Measurements from ENCODE around the gene TMC2. TPM values are rescaled to one million over a fixed set of nuclear protein-coding genes. Genes with fewer than 3 reads are reported as not detected.

TMC2 gene
- total and polyA plus RNA-seq, 3 donors from 2014 or later, result 0.56 to 0.63 (median 0.59) TPM

- intact Hi-C loops (cut with DNase I; ENCODE audit: low total_unique reads), result no loop called here
- no peak for DNase-seq
- Histone ChIP-seq H3K4me1 (peaks cover 16% of the 10 kb centered on the region), H3K27me3 (no peaks in the 10 kb centered on the region), H3K36me3 (ENCODE audit: low read depth, missing control alignments) (no peaks in the 10 kb centered on the region), H3K27ac (no peak overlapping the region), H3K9me3 (no peaks in the 10 kb centered on the region), H3K4me3 (no peak overlapping the region)
- no peak for TF ChIP-seq CTCF (IDR thresholded peaks at IDR 0.05)
- TF ChIP-seq POLR2A (IDR thresholded peaks at IDR 0.05), result no peak
- 79 to 80% methylated on average over 2 of the region's 2 CpGs for WGBS, 2 donors
Measured at GRCh38 chr20:2541940-2542339, 5.6 kb downstream of the TMC2 start.

- DNase-seq, result no peak
- no peak overlapping the region for H3K4me3 ChIP-seq
- WGBS, 2 donors, result 86 to 89% methylated on average over 4 of the region's 4 CpGs
- intact Hi-C loops (cut with DNase I; ENCODE audit: low total_unique reads), result no loop called here
- no peaks in the 10 kb centered on the region for H3K36me3 ChIP-seq (ENCODE audit: low read depth, missing control alignments)
- peaks cover 16% of the 10 kb centered on the region for H3K4me1 ChIP-seq
- H3K27me3 ChIP-seq, result no peaks in the 10 kb centered on the region
- no peak overlapping the region for H3K27ac ChIP-seq
- no peaks in the 10 kb centered on the region for H3K9me3 ChIP-seq
- TF ChIP-seq POLR2A (IDR thresholded peaks at IDR 0.05) (no peak), CTCF (IDR thresholded peaks at IDR 0.05) (no peak)
Measured at GRCh38 chr20:2542361-2542760, 6.0 kb downstream of the TMC2 start.

GRCh38 chr20:2544211-2544610 lies 7.8 kb downstream of the TMC2 start:
- 51 to 84% methylated on average over 1 of the region's 1 CpG for WGBS, 2 donors
- no peaks in the 10 kb centered on the region for H3K27me3 ChIP-seq

GRCh38 chr20:2545594-2545993 lies 9.2 kb downstream of the TMC2 start:
- DNase-seq, result no peak
- no peak overlapping the region for H3K4me3 ChIP-seq
- H3K36me3 ChIP-seq (ENCODE audit: low read depth, missing control alignments), result no peaks in the 10 kb centered on the region
- no peaks in the 10 kb centered on the region for H3K4me1 ChIP-seq
- H3K27me3 ChIP-seq, result no peaks in the 10 kb centered on the region
- intact Hi-C loops (cut with DNase I; ENCODE audit: low total_unique reads), result no loop called here
- H3K9me3 ChIP-seq, result no peaks in the 10 kb centered on the region
- H3K27ac ChIP-seq, result no peak overlapping the region
- TF ChIP-seq CTCF (IDR thresholded peaks at IDR 0.05) (no peak), POLR2A (IDR thresholded peaks at IDR 0.05) (no peak)
- WGBS, 2 donors, result 76 to 87% methylated on average over 2 of the region's 2 CpGs

More at GRCh38 chr20:2544211-2544610, 7.8 kb downstream of the TMC2 start:
- TF ChIP-seq POLR2A (IDR thresholded peaks at IDR 0.05), result no peak
- no peak for TF ChIP-seq CTCF (IDR thresholded peaks at IDR 0.05)
- no peaks in the 10 kb centered on the region for H3K9me3 ChIP-seq
- no peak for DNase-seq
- peaks cover 5% of the 10 kb centered on the region for H3K4me1 ChIP-seq
- H3K36me3 ChIP-seq (ENCODE audit: low read depth, missing control alignments), result no peaks in the 10 kb centered on the region
- H3K4me3 ChIP-seq, result no peak overlapping the region
- H3K27ac ChIP-seq, result no peak overlapping the region
- intact Hi-C loops (cut with DNase I; ENCODE audit: low total_unique reads), result no loop called here

GRCh38 chr20:2557873-2558580 lies 21.7 kb downstream of the TMC2 start:
- intact Hi-C loops (cut with DNase I; ENCODE audit: low total_unique reads), result no loop called here
- H3K27ac ChIP-seq, result no peak overlapping the region
- no peaks in the 10 kb centered on the region for H3K9me3 ChIP-seq
- peak overlapping the region in 1 of 2 donors; percentile 46 for H3K4me3 ChIP-seq
- no peaks in the 10 kb centered on the region for H3K36me3 ChIP-seq (ENCODE audit: low read depth, missing control alignments)
- WGBS, 2 donors, result 18 to 20% methylated on average over 21 to 22 of the region's 22 CpGs
- DNase-seq, result no peak
- TF ChIP-seq CTCF (IDR thresholded peaks at IDR 0.05) (no peak), POLR2A (IDR thresholded peaks at IDR 0.05) (no peak)
- H3K27me3 ChIP-seq, result no peaks in the 10 kb centered on the region
- peaks cover 9% of the 10 kb centered on the region for H3K4me1 ChIP-seq
